ENCODE data around the gene CYP2C18.

DNA sequence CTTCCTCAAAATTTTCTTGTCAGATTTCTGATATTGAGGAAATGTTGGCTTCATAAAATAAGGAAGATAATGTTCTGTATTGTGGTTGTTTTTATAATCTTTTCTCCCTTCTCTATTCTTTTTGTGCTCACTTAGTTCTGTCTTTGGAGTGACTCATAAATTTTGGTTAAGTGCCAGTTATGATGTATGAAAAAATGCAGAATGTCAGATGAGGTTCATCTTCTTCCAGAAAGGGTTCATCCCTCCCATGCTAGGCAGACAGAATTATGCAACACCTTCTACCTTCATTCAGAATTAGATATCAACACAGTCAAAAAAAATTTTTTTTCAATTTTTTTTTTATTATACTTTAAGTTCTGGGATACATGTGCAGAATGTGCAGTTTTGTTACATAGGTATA lies 42.3 kb downstream of the CYP2C18 start:
- TF ChIP-seq, protein P1, sequence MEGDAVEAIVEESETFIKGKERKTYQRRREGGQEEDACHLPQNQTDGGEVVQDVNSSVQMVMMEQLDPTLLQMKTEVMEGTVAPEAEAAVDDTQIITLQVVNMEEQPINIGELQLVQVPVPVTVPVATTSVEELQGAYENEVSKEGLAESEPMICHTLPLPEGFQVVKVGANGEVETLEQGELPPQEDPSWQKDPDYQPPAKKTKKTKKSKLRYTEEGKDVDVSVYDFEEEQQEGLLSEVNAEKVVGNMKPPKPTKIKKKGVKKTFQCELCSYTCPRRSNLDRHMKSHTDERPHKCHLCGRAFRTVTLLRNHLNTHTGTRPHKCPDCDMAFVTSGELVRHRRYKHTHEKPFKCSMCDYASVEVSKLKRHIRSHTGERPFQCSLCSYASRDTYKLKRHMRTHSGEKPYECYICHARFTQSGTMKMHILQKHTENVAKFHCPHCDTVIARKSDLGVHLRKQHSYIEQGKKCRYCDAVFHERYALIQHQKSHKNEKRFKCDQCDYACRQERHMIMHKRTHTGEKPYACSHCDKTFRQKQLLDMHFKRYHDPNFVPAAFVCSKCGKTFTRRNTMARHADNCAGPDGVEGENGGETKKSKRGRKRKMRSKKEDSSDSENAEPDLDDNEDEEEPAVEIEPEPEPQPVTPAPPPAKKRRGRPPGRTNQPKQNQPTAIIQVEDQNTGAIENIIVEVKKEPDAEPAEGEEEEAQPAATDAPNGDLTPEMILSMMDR (optimal IDR thresholded peaks at IDR 0.05 in 1 of 3, IDR thresholded peaks at IDR 0.05 in 1 of 3, conservative IDR thresholded peaks at IDR 0.05 in 1 of 3; ENCODE audit: extremely low read depth in 1 of 3, insufficient read depth in 2 of 3, low read length in 3 of 3): no peak
- TF ChIP-seq EZH2 (IDR thresholded peaks at IDR 0.05; ENCODE audit: low read length): no peak
